OCI-M2 (cell line): ENCODE results near the gene EIPR1.
"Not testable (repeated sequence)": the region's sequence is repeated elsewhere in the genome, so short reads cannot be mapped to it uniquely, and the experiment has no call there.

Source experiments
- DNase-seq: peaks from one replicate; lab custom pipeline; 2025; ENCODE audit not compliant: unreplicated experiment; lab: John Stamatoyannopoulos, UW

EIPR1 gene

GRCh38 chr2:3361518-3362389, 15.9 kb downstream of the EIPR1 start:
- no peak for DNase-seq

GRCh38 chr2:3357926-3358325, 19.7 kb downstream of the EIPR1 start:
- no peak for DNase-seq

- not testable (repeated sequence) for DNase-seq
These were observed 20.2 kb downstream of the EIPR1 start for GRCh38 chr2:3357446-3357845.

GRCh38 chr2:3356799-3357198, 20.8 kb downstream of the EIPR1 start:
- no peak for DNase-seq

- DNase-seq = no peak
These were observed 21.6 kb downstream of the EIPR1 start for GRCh38 chr2:3355951-3356569.

- no peak for DNase-seq
These were observed 22.6 kb downstream of the EIPR1 start for GRCh38 chr2:3354986-3355385.

GRCh38 chr2:3349211-3349693, 28.4 kb downstream of the EIPR1 start:
- DNase-seq = no peak

GRCh38 chr2:3348767-3349166, 28.9 kb downstream of the EIPR1 start:
- DNase-seq = no peak

- DNase-seq = no peak
These were observed 32.0 kb downstream of the EIPR1 start for GRCh38 chr2:3345621-3346020.

GRCh38 chr2:3344897-3345296, 32.7 kb downstream of the EIPR1 start:
- no peak for DNase-seq

GRCh38 chr2:3343012-3343411, 34.6 kb downstream of the EIPR1 start:
- DNase-seq = no peak

- DNase-seq = no peak
These were observed 35.3 kb downstream of the EIPR1 start for GRCh38 chr2:3342324-3342723.

GRCh38 chr2:3341336-3341735, 36.3 kb downstream of the EIPR1 start:
- no peak for DNase-seq

- DNase-seq = no peak
These were observed 37.5 kb downstream of the EIPR1 start for GRCh38 chr2:3340144-3340543.

GRCh38 chr2:3338340-3338739, 39.3 kb downstream of the EIPR1 start:
- no peak for DNase-seq

- DNase-seq = no peak
These were observed 40.8 kb downstream of the EIPR1 start for GRCh38 chr2:3336844-3337243.

- DNase-seq = no peak
These were observed 42.9 kb downstream of the EIPR1 start for GRCh38 chr2:3334392-3335345.

GRCh38 chr2:3332133-3332532, 45.5 kb downstream of the EIPR1 start:
- DNase-seq = no peak

GRCh38 chr2:3329491-3329890, 48.1 kb downstream of the EIPR1 start:
- DNase-seq = no peak

- no peak for DNase-seq
These were observed 50.7 kb downstream of the EIPR1 start for GRCh38 chr2:3326871-3327270.

GRCh38 chr2:3326182-3326537, 51.5 kb downstream of the EIPR1 start:
- DNase-seq = no peak
